Fibroblast of mammary gland (primary cell): ENCODE results near the gene IL20RB.

Source experiments
- DNase-seq: peaks from one replicate; pipeline ENCODE4 v3.0.0-alpha.2; 2010; ENCODE audit warnings: low read depth
- H3K4me3 ChIP-seq: 2 replicates; pipeline ENCODE4 v1.5.1; 2011; ENCODE audit warnings: low read depth, mild to moderate bottlenecking, low read length, moderate library complexity; ENCODE audit not compliant: control insufficient read depth
- TF ChIP-seq, protein P1 (sequence below): conservative IDR thresholded peaks from 2 replicates; pipeline ENCODE4 v1.5.1; 2011; ENCODE audit warnings: low read depth, low read length, inconsistent platforms; ENCODE audit not compliant: control insufficient read depth, insufficient read depth

The IL20RB gene, protein sequence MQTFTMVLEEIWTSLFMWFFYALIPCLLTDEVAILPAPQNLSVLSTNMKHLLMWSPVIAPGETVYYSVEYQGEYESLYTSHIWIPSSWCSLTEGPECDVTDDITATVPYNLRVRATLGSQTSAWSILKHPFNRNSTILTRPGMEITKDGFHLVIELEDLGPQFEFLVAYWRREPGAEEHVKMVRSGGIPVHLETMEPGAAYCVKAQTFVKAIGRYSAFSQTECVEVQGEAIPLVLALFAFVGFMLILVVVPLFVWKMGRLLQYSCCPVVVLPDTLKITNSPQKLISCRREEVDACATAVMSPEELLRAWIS

DNA sequence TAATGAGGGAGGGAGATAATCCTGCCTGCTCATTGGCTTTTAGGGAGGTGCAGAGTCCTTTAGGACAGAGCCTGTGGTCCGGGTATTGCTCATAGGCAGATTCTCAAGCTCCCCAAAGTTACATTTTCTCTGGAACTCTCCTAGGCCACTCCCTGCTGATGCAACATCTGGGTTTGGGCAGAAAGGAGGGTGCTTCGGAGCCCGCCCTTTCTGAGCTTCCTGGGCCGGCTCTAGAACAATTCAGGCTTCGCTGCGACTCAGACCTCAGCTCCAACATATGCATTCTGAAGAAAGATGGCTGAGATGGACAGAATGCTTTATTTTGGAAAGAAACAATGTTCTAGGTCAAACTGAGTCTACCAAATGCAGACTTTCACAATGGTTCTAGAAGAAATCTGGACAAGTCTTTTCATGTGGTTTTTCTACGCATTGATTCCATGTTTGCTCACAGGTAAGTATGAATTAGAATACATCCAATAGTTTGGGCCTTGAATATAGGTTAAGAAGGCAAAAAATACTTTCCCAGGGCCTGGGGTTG is at the start of gene IL20RB:
IL20RB (plus strand) TSS at position 233 of the 538 bp plus-strand sequence; CDS start at position 364, 131 bp downstream.
- TF ChIP-seq, protein P1, sequence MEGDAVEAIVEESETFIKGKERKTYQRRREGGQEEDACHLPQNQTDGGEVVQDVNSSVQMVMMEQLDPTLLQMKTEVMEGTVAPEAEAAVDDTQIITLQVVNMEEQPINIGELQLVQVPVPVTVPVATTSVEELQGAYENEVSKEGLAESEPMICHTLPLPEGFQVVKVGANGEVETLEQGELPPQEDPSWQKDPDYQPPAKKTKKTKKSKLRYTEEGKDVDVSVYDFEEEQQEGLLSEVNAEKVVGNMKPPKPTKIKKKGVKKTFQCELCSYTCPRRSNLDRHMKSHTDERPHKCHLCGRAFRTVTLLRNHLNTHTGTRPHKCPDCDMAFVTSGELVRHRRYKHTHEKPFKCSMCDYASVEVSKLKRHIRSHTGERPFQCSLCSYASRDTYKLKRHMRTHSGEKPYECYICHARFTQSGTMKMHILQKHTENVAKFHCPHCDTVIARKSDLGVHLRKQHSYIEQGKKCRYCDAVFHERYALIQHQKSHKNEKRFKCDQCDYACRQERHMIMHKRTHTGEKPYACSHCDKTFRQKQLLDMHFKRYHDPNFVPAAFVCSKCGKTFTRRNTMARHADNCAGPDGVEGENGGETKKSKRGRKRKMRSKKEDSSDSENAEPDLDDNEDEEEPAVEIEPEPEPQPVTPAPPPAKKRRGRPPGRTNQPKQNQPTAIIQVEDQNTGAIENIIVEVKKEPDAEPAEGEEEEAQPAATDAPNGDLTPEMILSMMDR, result no peak
- peak within 1 kb of the TSS; percentile 9 for H3K4me3 ChIP-seq
- DNase-seq, result peak; percentile 88

DNA sequence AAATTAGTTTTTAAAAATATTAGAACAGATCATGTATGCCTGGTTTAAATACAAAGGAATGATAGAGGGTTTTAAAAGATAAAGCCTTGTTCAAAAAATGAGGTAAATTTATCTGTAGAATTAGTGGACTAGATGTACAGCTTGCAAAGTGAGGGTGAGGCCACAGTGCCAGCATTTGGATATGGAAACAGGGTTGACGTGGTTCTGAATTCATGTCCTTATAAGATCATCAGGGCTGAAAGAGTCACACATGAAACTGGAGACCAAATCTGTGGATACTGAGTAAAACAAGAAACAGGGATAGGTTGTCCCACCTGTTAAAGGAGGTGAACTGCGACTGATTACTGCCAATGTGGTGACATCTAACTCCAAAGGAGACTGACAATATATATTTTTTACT is 49.5 kb upstream of the IL20RB start:
- TF ChIP-seq, protein P1, result no peak

DNA sequence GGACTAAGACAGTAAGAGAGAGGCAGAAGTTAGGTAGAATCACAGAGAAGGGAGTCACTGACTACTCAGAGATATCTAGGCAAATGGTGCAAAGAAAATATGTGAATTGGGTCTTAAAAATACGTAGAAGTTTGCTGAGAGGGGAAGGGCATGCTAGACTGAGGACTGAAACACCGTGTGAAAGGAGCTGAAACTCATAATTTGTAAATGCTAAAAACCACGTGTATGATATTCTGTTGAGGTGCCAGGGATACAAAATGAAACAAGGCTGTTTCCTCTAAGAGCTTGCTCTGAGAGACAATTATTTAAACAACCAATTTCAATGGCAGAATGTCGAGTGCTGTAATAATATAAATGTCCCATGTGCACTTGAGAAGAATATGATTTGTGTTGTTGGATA is 48.6 kb upstream of the IL20RB start:
- DNase-seq, result no peak
- TF ChIP-seq, protein P1, result no peak
- no peak overlapping the region for H3K4me3 ChIP-seq

More for the DNA sequence above, 49.5 kb upstream of the IL20RB start:
- H3K4me3 ChIP-seq, result no peak overlapping the region
- no peak for DNase-seq

DNA sequence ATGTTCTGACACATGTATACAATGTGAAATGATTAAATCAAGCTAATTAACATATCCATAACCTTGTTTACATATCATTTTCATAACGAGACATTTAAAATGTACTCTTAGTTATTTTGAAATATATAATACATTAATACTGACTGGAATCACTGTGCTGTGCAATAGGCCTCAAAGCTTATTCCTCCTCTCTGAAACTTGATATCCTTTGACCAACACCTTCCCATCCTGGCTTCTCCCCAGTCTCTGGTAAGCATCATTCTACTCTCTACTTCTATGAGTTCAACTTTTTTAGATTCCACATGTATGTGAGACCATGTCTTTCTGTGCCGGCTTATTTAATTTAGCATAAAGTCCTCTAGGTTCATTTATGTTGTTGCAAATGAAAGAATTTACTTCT is 47.1 kb upstream of the IL20RB start:
- DNase-seq, result no peak
- TF ChIP-seq, protein P1, result no peak
- H3K4me3 ChIP-seq, result no peak overlapping the region

DNA sequence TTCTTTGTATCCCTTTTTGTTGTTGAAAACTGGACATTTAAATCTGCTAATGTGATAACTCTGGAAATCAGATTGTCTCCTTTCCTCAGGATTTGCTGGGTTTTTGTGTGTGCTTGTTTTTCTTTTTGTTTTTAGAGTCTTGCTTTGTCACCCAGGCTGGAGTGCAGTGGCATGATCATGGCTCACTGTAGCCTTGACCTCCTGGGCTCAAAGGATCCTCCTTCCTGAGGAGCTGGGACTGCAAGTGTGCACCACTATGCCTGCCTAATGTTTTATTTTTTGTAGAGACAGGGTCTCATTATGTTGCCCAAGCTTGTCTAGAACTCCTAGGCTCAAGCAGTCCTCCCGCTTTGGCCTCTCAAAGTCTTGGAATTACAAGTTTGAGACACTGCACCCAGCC is 44.6 kb upstream of the IL20RB start:
- no peak for DNase-seq
- no peak overlapping the region for H3K4me3 ChIP-seq
- TF ChIP-seq, protein P1, result no peak

DNA sequence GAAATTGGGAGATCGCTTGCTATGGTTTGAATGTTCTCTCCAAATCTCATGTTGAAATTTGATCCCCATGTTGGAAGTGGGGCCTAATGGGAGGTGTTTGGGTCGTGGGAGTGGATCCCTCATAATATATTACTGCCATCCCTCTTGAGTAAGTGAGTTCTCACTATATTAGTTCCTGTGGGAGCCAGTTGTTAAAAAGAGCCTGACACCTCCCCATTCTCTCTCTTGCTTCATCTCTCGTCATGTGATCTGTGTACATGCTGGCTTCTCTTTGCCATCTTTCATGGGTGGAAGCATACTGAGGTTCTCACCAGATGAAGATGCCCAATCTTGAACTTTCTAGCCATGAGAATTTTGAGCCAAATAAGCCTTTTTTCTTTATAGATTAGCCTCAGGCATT is 43.0 kb upstream of the IL20RB start:
- no peak overlapping the region for H3K4me3 ChIP-seq
- DNase-seq, result no peak
- TF ChIP-seq, protein P1, result no peak
